NT2/D1 (cell line): ENCODE data around the gene TRIM3.

Experiments
- SUZ12 ChIP-seq: IDR thresholded peaks from 2 replicates; pipeline ENCODE4 v1.6.1; 2011; ENCODE audit not compliant: insufficient read length, insufficient read depth; ENCODE audit errors: extremely low read depth
- ZNF274 ChIP-seq: IDR thresholded peaks from 2 replicates; pipeline ENCODE4 v1.6.1; 2011; ENCODE audit warnings: mild to moderate bottlenecking, low read depth, low read length

DNA sequence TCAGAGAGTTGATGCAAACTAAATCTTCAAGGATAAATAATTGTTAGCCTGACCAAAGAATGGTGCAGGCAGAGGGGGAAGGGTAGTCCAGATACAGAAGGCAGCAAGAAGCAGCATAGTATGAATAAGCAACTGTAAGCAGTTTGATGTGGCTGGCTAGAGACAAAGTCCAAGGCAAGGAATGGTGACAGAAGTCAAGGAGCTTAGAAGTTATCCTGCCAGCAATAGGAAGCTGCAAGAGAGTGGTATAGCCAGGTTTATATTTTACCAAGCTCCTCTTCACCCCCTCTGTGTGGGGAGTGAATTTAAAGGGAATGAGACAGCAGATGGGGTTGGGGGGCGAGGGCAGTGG is 14.7 kb downstream of the TRIM3 start:
- TF ChIP-seq ZNF274, result no peak
- TF ChIP-seq SUZ12, result no peak
